GM23338 (cell line): Measurements from ENCODE around the gene FNDC3B.

Experiments used
- CREB1 ChIP-seq: fragments of 250-450 bp; sonication (Bioruptor Pico); IDR thresholded peaks from 2 replicates; pipeline ENCODE4 v1.5.0; 2020; ENCODE audit warnings: low read depth, mild to moderate bottlenecking, moderate library complexity
- EZH2 ChIP-seq: fragments of 200-600 bp; sonication (generic); IDR thresholded peaks from one replicate; pipeline ENCODE4 v1.8.0; 2017; ENCODE audit warnings: antibody characterized with exemption, mild to moderate bottlenecking, low read depth; ENCODE audit not compliant: unreplicated experiment
- POLR2AphosphoS5 ChIP-seq: IDR thresholded peaks from 2 replicates; pipeline ENCODE4 v1.6.1; 2016; ENCODE audit warnings: antibody characterized with exemption, low read depth
- TF ChIP-seq, protein P1 (sequence below), 2 experiments: fragments of 200-600 bp in 1 of 2; sonication (generic) in 1 of 2; conservative IDR thresholded peaks; 2 replicates each; pipeline versions ENCODE4 v1.5.1 to v1.6.1; 2016 to 2017; ENCODE audit warnings: antibody characterized with exemption in 2 of 2, low read depth in 2 of 2, mild to moderate bottlenecking in 2 of 2, moderate library complexity in 1 of 2
- TF ChIP-seq, protein P2 (sequence below): IDR thresholded peaks from one replicate; pipeline ENCODE4 v1.6.1; 2018; ENCODE audit warnings: antibody characterized with exemption; ENCODE audit not compliant: unreplicated experiment

DNA sequence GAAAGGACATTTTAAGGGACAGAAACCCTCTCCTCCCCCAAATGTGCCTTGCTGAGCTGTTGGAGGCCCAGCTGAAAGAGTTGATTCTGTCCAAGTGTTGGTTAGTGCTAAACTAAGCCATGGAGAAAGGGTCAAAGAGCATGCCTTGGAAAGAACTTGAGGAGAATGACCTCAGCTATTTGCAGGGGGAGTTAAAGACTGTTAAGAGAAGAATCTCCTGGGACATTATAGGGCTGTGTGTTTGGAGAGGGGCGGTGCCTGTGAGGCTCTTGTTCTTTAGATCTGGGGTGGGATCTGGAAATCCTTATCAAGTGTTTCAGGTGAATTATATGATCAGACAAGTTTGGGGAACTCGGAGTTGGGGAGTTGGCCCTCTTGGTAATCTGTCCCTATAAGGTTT, 13.0 kb downstream of the FNDC3B start:
- TF ChIP-seq, protein P1, sequence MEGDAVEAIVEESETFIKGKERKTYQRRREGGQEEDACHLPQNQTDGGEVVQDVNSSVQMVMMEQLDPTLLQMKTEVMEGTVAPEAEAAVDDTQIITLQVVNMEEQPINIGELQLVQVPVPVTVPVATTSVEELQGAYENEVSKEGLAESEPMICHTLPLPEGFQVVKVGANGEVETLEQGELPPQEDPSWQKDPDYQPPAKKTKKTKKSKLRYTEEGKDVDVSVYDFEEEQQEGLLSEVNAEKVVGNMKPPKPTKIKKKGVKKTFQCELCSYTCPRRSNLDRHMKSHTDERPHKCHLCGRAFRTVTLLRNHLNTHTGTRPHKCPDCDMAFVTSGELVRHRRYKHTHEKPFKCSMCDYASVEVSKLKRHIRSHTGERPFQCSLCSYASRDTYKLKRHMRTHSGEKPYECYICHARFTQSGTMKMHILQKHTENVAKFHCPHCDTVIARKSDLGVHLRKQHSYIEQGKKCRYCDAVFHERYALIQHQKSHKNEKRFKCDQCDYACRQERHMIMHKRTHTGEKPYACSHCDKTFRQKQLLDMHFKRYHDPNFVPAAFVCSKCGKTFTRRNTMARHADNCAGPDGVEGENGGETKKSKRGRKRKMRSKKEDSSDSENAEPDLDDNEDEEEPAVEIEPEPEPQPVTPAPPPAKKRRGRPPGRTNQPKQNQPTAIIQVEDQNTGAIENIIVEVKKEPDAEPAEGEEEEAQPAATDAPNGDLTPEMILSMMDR (conservative IDR thresholded peaks at IDR 0.05; ENCODE audit: low read depth in 2 of 2), result no peak
- TF ChIP-seq, protein P2, sequence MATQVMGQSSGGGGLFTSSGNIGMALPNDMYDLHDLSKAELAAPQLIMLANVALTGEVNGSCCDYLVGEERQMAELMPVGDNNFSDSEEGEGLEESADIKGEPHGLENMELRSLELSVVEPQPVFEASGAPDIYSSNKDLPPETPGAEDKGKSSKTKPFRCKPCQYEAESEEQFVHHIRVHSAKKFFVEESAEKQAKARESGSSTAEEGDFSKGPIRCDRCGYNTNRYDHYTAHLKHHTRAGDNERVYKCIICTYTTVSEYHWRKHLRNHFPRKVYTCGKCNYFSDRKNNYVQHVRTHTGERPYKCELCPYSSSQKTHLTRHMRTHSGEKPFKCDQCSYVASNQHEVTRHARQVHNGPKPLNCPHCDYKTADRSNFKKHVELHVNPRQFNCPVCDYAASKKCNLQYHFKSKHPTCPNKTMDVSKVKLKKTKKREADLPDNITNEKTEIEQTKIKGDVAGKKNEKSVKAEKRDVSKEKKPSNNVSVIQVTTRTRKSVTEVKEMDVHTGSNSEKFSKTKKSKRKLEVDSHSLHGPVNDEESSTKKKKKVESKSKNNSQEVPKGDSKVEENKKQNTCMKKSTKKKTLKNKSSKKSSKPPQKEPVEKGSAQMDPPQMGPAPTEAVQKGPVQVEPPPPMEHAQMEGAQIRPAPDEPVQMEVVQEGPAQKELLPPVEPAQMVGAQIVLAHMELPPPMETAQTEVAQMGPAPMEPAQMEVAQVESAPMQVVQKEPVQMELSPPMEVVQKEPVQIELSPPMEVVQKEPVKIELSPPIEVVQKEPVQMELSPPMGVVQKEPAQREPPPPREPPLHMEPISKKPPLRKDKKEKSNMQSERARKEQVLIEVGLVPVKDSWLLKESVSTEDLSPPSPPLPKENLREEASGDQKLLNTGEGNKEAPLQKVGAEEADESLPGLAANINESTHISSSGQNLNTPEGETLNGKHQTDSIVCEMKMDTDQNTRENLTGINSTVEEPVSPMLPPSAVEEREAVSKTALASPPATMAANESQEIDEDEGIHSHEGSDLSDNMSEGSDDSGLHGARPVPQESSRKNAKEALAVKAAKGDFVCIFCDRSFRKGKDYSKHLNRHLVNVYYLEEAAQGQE, result no peak
- no peak for TF ChIP-seq POLR2AphosphoS5
- no peak for TF ChIP-seq EZH2
- TF ChIP-seq CREB1, result no peak
